Measurements from ENCODE around the gene TCF19.

TCF19 gene

GRCh38 chr6:31158140-31158862 is at the start of gene TCF19:
Gene TCF19, plus strand, starts transcription at chr6:31158589. Its CDS starts 881 bp downstream, at chr6:31159470.
- peak; percentile 98 to 99 for DNase-seq (ENCODE audit: extremely low read depth in 1 of 2, low read depth in 1 of 2)

GRCh38 chr6:31110825-31111582 is 47.4 kb upstream of the TCF19 start:
- no peak for DNase-seq (ENCODE audit: extremely low read depth in 1 of 2, low read depth in 1 of 2)

GRCh38 chr6:31111712-31112111 is 46.7 kb upstream of the TCF19 start:
- no peak for DNase-seq (ENCODE audit: extremely low read depth in 1 of 2, low read depth in 1 of 2)

- no peak for DNase-seq (ENCODE audit: extremely low read depth in 1 of 2, low read depth in 1 of 2)
These were observed 45.9 kb upstream of the TCF19 start, which contains the start of gene C6orf15 for GRCh38 chr6:31112478-31112877. Gene C6orf15, minus strand, starts transcription at chr6:31112575. Its CDS starts 20 bp downstream, at chr6:31112555.

- no peak for DNase-seq (ENCODE audit: extremely low read depth in 1 of 2, low read depth in 1 of 2)
These were observed 44.4 kb upstream of the TCF19 start for GRCh38 chr6:31113861-31114540.

GRCh38 chr6:31114541-31114878 is 43.9 kb upstream of the TCF19 start, which contains the start of gene PSORS1C1:
Gene PSORS1C1, plus strand, starts transcription at chr6:31114800. Its CDS starts 14,833 bp downstream, at chr6:31129633.
- DNase-seq (ENCODE audit: extremely low read depth in 1 of 2, low read depth in 1 of 2) = no peak

- DNase-seq (ENCODE audit: extremely low read depth in 1 of 2, low read depth in 1 of 2) = no peak
These were observed 43.2 kb upstream of the TCF19 start for GRCh38 chr6:31114970-31115849.

GRCh38 chr6:31115941-31116560 is 42.3 kb upstream of the TCF19 start:
- no peak for DNase-seq (ENCODE audit: extremely low read depth in 1 of 2, low read depth in 1 of 2)

GRCh38 chr6:31116661-31117385 is 41.6 kb upstream of the TCF19 start:
- no peak for DNase-seq (ENCODE audit: extremely low read depth in 1 of 2, low read depth in 1 of 2)

- DNase-seq (ENCODE audit: extremely low read depth in 1 of 2, low read depth in 1 of 2) = no peak
These were observed 40.2 kb upstream of the TCF19 start for GRCh38 chr6:31118178-31118577.

GRCh38 chr6:31120151-31120915 is 38.1 kb upstream of the TCF19 start, which contains the start of gene CDSN:
Gene CDSN, minus strand, starts transcription at chr6:31120446. Its CDS starts 27 bp downstream, at chr6:31120419.
- DNase-seq (ENCODE audit: extremely low read depth in 1 of 2, low read depth in 1 of 2) = no peak

- no peak for DNase-seq (ENCODE audit: extremely low read depth in 1 of 2, low read depth in 1 of 2)
These were observed 37.1 kb upstream of the TCF19 start for GRCh38 chr6:31121131-31121790.

GRCh38 chr6:31122791-31123706 is 35.3 kb upstream of the TCF19 start:
- no peak for DNase-seq (ENCODE audit: extremely low read depth in 1 of 2, low read depth in 1 of 2)

GRCh38 chr6:31125162-31125561 is 33.2 kb upstream of the TCF19 start:
- no peak for DNase-seq (ENCODE audit: extremely low read depth in 1 of 2, low read depth in 1 of 2)

- no peak for DNase-seq (ENCODE audit: extremely low read depth in 1 of 2, low read depth in 1 of 2)
These were observed 32.6 kb upstream of the TCF19 start for GRCh38 chr6:31125586-31126363.

Measured in stimulated activated CD8-positive, alpha-beta memory T cell treated with anti-CD3 and anti-CD28 coated beads, Interleukin-7, amount 100 ng/mL, for 48 hours (primary cell).